GM12878 (cell line): Measurements from ENCODE around the gene ZMIZ1. TPM values are rescaled to one million over a fixed set of nuclear protein-coding genes. Genes with fewer than 3 reads are reported as not detected.

Experiments
- ATAC-seq: fragments of 200-7000 bp; cut with Tn5 transposase; 3 replicates; pipeline ENCODE4 v1.9.1; 2020; ENCODE audit warnings: mild to moderate bottlenecking, moderate library complexity
- BruUV-seq: library from RNA; stranded (reverse); fragments of 400-500 nt; replicated peaks from 2 replicates; lab custom pipeline; 2021; lab: Mats Ljungman, UMichigan
- CTCF ChIA-PET: fragments of 300-600 bp; sonication (Branson Sonifier 250); formaldehyde crosslinking; extraction: SDS; loops from one replicate; lab custom pipeline; 2021; ENCODE audit warnings: inconsistent platforms; lab: Yijun Ruan, JAX
- POLR2A ChIA-PET: fragments of 350-600 bp; formaldehyde crosslinking; extraction: SDS; loops from one replicate; lab custom pipeline; 2021; ENCODE audit warnings: inconsistent platforms; lab: Charles Lee
- RAD21 ChIA-PET: fragments of 300-600 bp; sonication (Branson Sonifier 250); formaldehyde crosslinking; loops from one replicate; lab custom pipeline; 2023; ENCODE audit warnings: antibody characterized with exemption; ENCODE audit not compliant: unreplicated experiment; lab: Charles Lee
- SMC1A ChIA-PET: fragments of 300-600 bp; sonication (Branson Sonifier 250); formaldehyde crosslinking; loops from one replicate; lab custom pipeline; 2023; ENCODE audit not compliant: unreplicated experiment, uncharacterized antibody; lab: Charles Lee
- DNase-seq: peaks from one replicate; pipeline ENCODE4 v3.0.0-alpha.2; 2011; ENCODE audit warnings: low read depth, low spot score
- FAIRE-seq: peaks from 3 replicates; lab custom pipeline; 2011; peaks lifted over from hg19 to GRCh38; lab: Jason Lieb, UNC
- H2AFZ ChIP-seq: 2 replicates; pipeline ENCODE4 v1.6.0; 2011; ENCODE audit warnings: low read depth, low read length, control low read depth; ENCODE audit not compliant: control insufficient read depth
- H3K27ac ChIP-seq: 2 replicates; pipeline ENCODE4 v1.5.1; 2011; ENCODE audit warnings: control low read depth; ENCODE audit not compliant: control insufficient read depth, insufficient read depth
- H3K27me3 ChIP-seq, 2 experiments: replicated peaks in 1 of 2; 2 replicates each; pipeline versions ENCODE4 v1.6.0 to v1.6.1; 2011; ENCODE audit warnings: low read length in 1 of 2; ENCODE audit not compliant: control insufficient read depth in 2 of 2, insufficient read depth in 2 of 2
- H3K36me3 ChIP-seq, 2 experiments: 2 replicates each; pipeline ENCODE4 v1.5.1; 2011; ENCODE audit warnings: low read length in 1 of 2; ENCODE audit not compliant: control insufficient read depth in 2 of 2, insufficient read depth in 2 of 2
- H3K4me1 ChIP-seq: 2 replicates; pipeline ENCODE4 v1.6.1; 2011; ENCODE audit warnings: mild to moderate bottlenecking, low read length, moderate library complexity, mixed read lengths; ENCODE audit not compliant: control insufficient read depth, insufficient read depth
- H3K4me2 ChIP-seq: 2 replicates; pipeline ENCODE4 v1.6.0; 2011; ENCODE audit warnings: control low read depth; ENCODE audit not compliant: control insufficient read depth, insufficient read depth
- H3K4me3 ChIP-seq: fragments of 200-600 bp; sonication (generic); 2 replicates; pipeline ENCODE4 v1.5.1; 2016
- H3K79me2 ChIP-seq: 2 replicates; pipeline ENCODE4 v1.6.0; 2011; ENCODE audit warnings: low read length; ENCODE audit not compliant: control insufficient read depth, insufficient read depth
- H3K9ac ChIP-seq: 2 replicates; pipeline ENCODE4 v1.8.0; 2011; ENCODE audit warnings: low read length, control low read depth, mixed read lengths; ENCODE audit not compliant: control insufficient read depth, insufficient read depth
- H3K9me3 ChIP-seq: replicated peaks from 3 replicates; pipeline ENCODE4 v1.5.1; 2011; ENCODE audit warnings: mild to moderate bottlenecking, low read length; ENCODE audit not compliant: control insufficient read depth, insufficient read depth
- H4K20me1 ChIP-seq: 2 replicates; pipeline ENCODE4 v1.6.0; 2011; ENCODE audit not compliant: control insufficient read depth, insufficient read depth
- ASH2L ChIP-seq: fragments of 300-600, 200-600 bp; sonication (generic); IDR thresholded peaks from 2 replicates; pipeline ENCODE4 v1.6.1; 2017; ENCODE audit warnings: low read depth, mild to moderate bottlenecking, borderline replicate concordance
- CEBPZ ChIP-seq: fragments of 150-350 bp; IDR thresholded peaks from 2 replicates; pipeline ENCODE4 v1.6.1; 2016; ENCODE audit warnings: low read depth, low read length
- JUNB ChIP-seq: IDR thresholded peaks from 2 replicates; pipeline ENCODE4 v1.6.1; 2016; ENCODE audit warnings: antibody characterized with exemption, mild to moderate bottlenecking
- MTA2 ChIP-seq: fragments of 450-650 bp; IDR thresholded peaks from 2 replicates; pipeline ENCODE4 v1.6.1; 2016; ENCODE audit warnings: low read depth, mild to moderate bottlenecking, moderate library complexity
- NFXL1 ChIP-seq: fragments of 450-650 bp; IDR thresholded peaks from 2 replicates; pipeline ENCODE4 v1.6.1; 2017; ENCODE audit warnings: antibody characterized with exemption, mild to moderate bottlenecking, borderline replicate concordance
- NFYA ChIP-seq: IDR thresholded peaks from 2 replicates; pipeline ENCODE4 v1.6.1; 2011; ENCODE audit warnings: low read depth, mild to moderate bottlenecking, low read length, improper control_type of control experiment, borderline replicate concordance
- NR2C2 ChIP-seq: IDR thresholded peaks from 2 replicates; pipeline ENCODE4 v1.6.1; 2011; ENCODE audit warnings: borderline replicate concordance, low read depth; ENCODE audit not compliant: control insufficient read depth, insufficient read length
- RCOR1 ChIP-seq: conservative IDR thresholded peaks from 2 replicates; pipeline ENCODE4 v1.6.1; 2012; ENCODE audit warnings: low read depth, low read length, improper control_type of control experiment
- SMAD5 ChIP-seq: IDR thresholded peaks from 2 replicates; pipeline ENCODE4 v1.6.1; 2016; ENCODE audit warnings: antibody characterized with exemption, low read depth
- SRF ChIP-seq, 2 experiments: IDR thresholded peaks; 2 replicates each; pipeline ENCODE4 v1.6.1; 2011; ENCODE audit warnings: low read depth in 2 of 2, low read length in 2 of 2, mild to moderate bottlenecking in 1 of 2, moderate library complexity in 1 of 2
- ZBTB11 ChIP-seq: fragments of 450-650 bp; formaldehyde crosslinking; IDR thresholded peaks from 2 replicates; pipeline ENCODE4 v1.5.0; 2022; ENCODE audit warnings: mild to moderate bottlenecking, missing genetic modification characterization
- ZNF274 ChIP-seq: IDR thresholded peaks from one replicate; pipeline ENCODE4 v1.8.0; 2011; ENCODE audit not compliant: insufficient read length, insufficient read depth
- WGBS: methylation state at CpG from one replicate; pipeline ENCODE4 v1.1.6; 2016; ENCODE audit warnings: low lambda C conversion rate; ENCODE audit not compliant: insufficient replicate concordance, insufficient coverage; ENCODE audit errors: missing lambda C conversion rate; 5-methylcytosine and 5-hydroxymethylcytosine counted together
- in situ Hi-C: fragments of 300-500 bp; cut with MboI; formaldehyde crosslinking; loops from 9 replicates; pipeline ENCODE4 v1.14.3; 2018; ENCODE audit warnings: mixed read lengths
- intact Hi-C: fragments of 100-400 bp; cut with micrococcal nuclease; formaldehyde crosslinking; loops from one replicate; pipeline ENCODE4 v1.14.2; 2022; ENCODE audit not compliant: unreplicated experiment
- polyA plus RNA-seq, 11 experiments: library from polyadenylated mRNA; depleted of rRNA in 4 of 11; unstranded in 6 of 11; stranded (reverse) in 5 of 11; fragments of >200 nt; fragmentation: Nextera tagmentation in 4 of 11; fragmentation: Illumina TruSeq in 1 of 11; extraction: Ambion mirVana in 4 of 11; extraction: Trizol in 1 of 11; gene quantifications; 1 replicate in 1 of 11; 2 replicates in 10 of 11; pipeline versions ENCODE4 v1.2.1 to v1.2.3, GENCODE V29; 2011 to 2016; ENCODE audit warnings: inconsistent platforms in 2 of 11, missing spikeins in 2 of 11, low read depth in 1 of 11
- total RNA-seq, 4 experiments: library from RNA; depleted of rRNA in 3 of 4; stranded (reverse); fragments of >200 nt in 3 of 4; fragmentation: Illumina TruSeq in 1 of 4; extraction: Trizol in 1 of 4; gene quantifications; 2 replicates each; pipeline versions ENCODE4 v1.2.1 to v1.2.3, GENCODE V29; 2013 to 2021
- TF ChIP-seq, protein P1 (sequence below): IDR thresholded peaks from 2 replicates; pipeline ENCODE4 v1.6.1; 2012; ENCODE audit warnings: low read length, inconsistent platforms
- TF ChIP-seq, protein P2 (sequence below): IDR thresholded peaks from 2 replicates; pipeline ENCODE4 v1.6.1; 2011; ENCODE audit warnings: low read depth, mild to moderate bottlenecking, low read length, moderate library complexity, borderline replicate concordance; ENCODE audit errors: extremely low read depth
- TF ChIP-seq, protein P3 (sequence below): IDR thresholded peaks from 2 replicates; pipeline ENCODE4 v1.6.1; 2011; ENCODE audit warnings: mild to moderate bottlenecking, low read depth, low read length, moderate library complexity; ENCODE audit not compliant: insufficient replicate concordance

ZMIZ1 gene
- total and polyA plus RNA-seq, 10 of the 15 experiments (the other 5 are each of a cell fraction or from before 2014, with no cell fraction given) = 3.1 to 82.3 (median 14.9) TPM

DNA sequence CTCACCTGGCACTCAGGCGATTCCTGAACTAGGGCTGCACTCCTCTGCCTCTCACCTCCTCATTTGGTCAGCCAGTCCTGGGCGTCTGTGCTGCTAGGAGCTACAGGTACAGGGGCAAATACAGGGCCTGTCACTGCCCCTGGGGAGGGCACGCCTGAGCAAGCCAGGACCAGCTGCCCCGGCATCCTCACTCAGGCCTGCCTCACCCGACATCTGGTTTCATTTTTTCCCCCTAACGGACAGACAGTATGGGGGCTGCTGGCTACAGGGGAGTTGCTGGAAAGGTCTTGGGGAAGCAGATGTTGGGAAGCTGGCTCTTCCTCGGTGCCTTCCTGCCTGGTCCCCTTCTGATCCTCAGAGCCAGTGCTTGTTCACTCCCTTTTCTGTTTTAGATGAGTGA lies 201.2 kb downstream of the ZMIZ1 start:
- no peak overlapping the region for H3K4me3 ChIP-seq
- RAD21 ChIA-PET = no interaction called here
- H3K79me2 ChIP-seq = peaks cover 97% of the 10 kb centered on the region
- SMC1A ChIA-PET = no interaction called here
- BruUV-seq = no TSS peak
- peaks cover 44% of the 10 kb centered on the region for H3K4me1 ChIP-seq
- no peak overlapping the region for H3K4me2 ChIP-seq
- ATAC-seq (no peak), DNase-seq (no peak), FAIRE-seq (no peak)
- CTCF ChIA-PET = no interaction called here
- H3K27ac ChIP-seq = no peak overlapping the region
- in situ Hi-C loops = no loop called here
- no peak overlapping the region for H3K9ac ChIP-seq
- H2AFZ ChIP-seq = no peak overlapping the region
- POLR2A ChIA-PET = no interaction called here
- H4K20me1 ChIP-seq = peaks cover 12% of the 10 kb centered on the region; the same call in 1 of the 2 replicates
- H3K36me3 ChIP-seq = peaks cover 3 to 34% of the 10 kb centered on the region in 2 experiments
- WGBS = 45% methylated on average over 7 of the region's 7 CpGs
- H3K27me3 ChIP-seq = no peaks in the 10 kb centered on the region
- H3K9me3 ChIP-seq = no peaks in the 10 kb centered on the region
- intact Hi-C loops = no loop called here
- TF ChIP-seq MTA2 = no peak
- no peak for TF ChIP-seq SRF (IDR thresholded peaks at IDR 0.05; ENCODE audit: low read depth in 2 of 2, low read length in 2 of 2)
- TF ChIP-seq, protein P1, sequence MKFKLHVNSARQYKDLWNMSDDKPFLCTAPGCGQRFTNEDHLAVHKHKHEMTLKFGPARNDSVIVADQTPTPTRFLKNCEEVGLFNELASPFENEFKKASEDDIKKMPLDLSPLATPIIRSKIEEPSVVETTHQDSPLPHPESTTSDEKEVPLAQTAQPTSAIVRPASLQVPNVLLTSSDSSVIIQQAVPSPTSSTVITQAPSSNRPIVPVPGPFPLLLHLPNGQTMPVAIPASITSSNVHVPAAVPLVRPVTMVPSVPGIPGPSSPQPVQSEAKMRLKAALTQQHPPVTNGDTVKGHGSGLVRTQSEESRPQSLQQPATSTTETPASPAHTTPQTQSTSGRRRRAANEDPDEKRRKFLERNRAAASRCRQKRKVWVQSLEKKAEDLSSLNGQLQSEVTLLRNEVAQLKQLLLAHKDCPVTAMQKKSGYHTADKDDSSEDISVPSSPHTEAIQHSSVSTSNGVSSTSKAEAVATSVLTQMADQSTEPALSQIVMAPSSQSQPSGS = no peak
- TF ChIP-seq, protein P2, sequence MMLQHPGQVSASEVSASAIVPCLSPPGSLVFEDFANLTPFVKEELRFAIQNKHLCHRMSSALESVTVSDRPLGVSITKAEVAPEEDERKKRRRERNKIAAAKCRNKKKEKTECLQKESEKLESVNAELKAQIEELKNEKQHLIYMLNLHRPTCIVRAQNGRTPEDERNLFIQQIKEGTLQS = no peak
- no peak for TF ChIP-seq ZBTB11 (CRISPR knock-in tag)
- TF ChIP-seq NR2C2 = no peak
- no peak for TF ChIP-seq SMAD5
- TF ChIP-seq, protein P3, sequence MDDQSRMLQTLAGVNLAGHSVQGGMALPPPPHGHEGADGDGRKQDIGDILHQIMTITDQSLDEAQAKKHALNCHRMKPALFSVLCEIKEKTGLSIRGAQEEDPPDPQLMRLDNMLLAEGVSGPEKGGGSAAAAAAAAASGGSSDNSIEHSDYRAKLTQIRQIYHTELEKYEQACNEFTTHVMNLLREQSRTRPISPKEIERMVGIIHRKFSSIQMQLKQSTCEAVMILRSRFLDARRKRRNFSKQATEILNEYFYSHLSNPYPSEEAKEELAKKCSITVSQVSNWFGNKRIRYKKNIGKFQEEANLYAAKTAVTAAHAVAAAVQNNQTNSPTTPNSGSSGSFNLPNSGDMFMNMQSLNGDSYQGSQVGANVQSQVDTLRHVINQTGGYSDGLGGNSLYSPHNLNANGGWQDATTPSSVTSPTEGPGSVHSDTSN = no peak
- TF ChIP-seq ZNF274 = no peak
- no peak for TF ChIP-seq RCOR1
- TF ChIP-seq CEBPZ = no peak
- no peak for TF ChIP-seq NFYA
- no peak for TF ChIP-seq ASH2L
- TF ChIP-seq NFXL1 = no peak
- no peak for TF ChIP-seq JUNB
